Stimulated activated CD4-positive, alpha-beta T cell treated with anti-CD3 and anti-CD28 coated beads, Interleukin-15, amount 100 ng/mL, for 24 hours (primary cell): ENCODE measurements around the gene ZFAND6.
"Not testable (repeated sequence)": the region's sequence is repeated elsewhere in the genome, so short reads cannot be mapped to it uniquely, and the experiment has no call there.

Source experiments
- DNase-seq: peaks from one replicate; pipeline ENCODE4 v3.0.0-alpha.2; 2020

Gene ZFAND6

GRCh38 chr15:80058851-80059785 lies at the start of gene ZFAND6:
Gene ZFAND6 (plus strand): TSS chr15:80059676. CDS start chr15:80120345, 60,669 bp downstream.
- DNase-seq: peak; percentile 98

DNA sequence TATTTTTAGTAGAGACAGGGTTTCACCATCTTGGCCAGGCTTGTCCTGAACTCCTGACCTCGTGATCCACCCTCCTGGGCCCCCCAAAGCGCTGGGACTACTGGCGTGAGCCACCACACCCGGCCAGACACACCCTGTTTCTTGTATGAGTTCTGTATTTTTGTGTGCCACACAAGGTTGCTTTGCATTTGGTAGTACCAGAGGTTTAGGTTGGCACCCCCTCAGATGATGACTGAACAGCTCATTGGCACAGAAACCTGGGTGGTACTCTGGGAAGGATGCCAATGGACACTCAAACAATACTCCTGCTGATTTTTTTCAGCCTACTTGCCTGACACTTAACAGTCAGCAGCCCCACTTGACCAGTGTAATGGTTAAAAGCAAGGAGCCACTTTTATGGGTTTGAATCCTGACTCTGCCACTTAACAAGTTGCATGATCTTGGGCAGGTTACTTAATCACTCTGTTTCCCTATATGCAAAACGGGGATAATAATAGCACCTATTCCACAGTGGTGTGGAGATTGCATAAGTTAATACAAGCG lies 49.3 kb upstream of the ZFAND6 start:
- no peak for DNase-seq

DNA sequence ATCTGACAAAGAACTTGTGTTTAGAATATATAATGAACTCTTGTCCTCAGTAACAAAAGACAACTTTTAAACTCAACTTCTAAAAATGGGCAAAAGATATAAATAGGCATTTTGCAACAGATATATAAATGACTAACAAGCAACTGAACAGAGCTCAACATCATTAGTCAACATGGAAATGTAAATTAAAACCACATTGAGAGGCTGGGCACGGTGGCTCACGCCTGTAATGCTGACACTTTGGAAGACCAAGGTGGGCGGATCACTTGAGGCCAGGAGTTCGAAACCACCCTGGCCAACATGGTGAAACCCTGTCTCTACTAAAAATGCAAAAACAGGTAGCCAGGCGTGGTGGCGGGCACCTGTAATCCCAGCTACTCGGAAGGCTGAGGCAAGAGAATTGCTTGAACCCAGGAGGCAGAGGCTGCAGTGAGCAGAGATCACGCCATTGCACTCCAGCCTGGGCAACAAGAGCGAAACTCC lies 48.4 kb upstream of the ZFAND6 start:
- peak; percentile 40 for DNase-seq

GRCh38 chr15:80011596-80011995 lies 47.9 kb upstream of the ZFAND6 start:
- DNase-seq: no peak

- DNase-seq: no peak
Measured at GRCh38 chr15:80012060-80012726, 47.3 kb upstream of the ZFAND6 start.

DNA sequence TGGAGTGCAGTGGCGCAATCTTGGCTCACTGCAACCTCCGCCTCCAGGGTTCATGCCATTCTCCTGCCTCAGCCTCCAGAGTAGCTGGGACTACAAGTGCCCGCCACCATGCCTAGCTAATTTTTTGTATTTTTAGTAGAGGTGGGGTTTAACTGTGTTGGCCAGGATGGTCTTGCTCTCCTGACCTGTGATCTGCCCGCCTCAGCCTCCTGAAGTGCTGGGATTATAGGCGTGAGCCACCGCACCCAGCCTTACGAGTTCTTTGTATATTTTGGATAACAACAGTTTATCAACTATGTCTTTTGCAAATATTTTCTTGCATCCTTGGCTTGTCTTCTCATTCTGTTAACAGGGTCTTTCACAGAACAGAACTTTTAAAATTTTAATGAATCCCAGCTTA lies 45.3 kb upstream of the ZFAND6 start:
- not testable (repeated sequence) for DNase-seq

- no peak for DNase-seq
Measured at GRCh38 chr15:80015156-80015555, 44.3 kb upstream of the ZFAND6 start.

DNA sequence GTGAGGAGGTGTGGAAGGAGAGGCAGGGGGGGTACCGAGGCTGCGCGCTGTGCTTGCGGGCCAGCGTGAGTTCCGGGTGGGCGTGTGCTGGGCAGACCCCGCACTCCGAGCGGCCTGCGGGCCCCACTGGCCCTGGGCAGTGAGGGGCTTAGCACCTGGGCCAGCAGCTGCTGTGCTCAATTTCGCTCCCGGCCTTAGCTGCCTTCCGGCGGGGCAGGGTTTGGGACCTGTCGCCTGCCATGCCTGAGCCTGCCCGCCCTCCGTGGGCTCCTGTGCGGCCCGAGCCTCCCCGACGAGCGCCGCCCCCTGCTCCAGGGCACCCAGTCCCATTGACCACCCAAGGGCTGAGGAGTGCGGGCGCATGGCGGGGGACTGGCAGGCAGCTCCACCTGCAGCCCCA lies 43.0 kb upstream of the ZFAND6 start:
- not testable (repeated sequence) for DNase-seq

- DNase-seq: not testable (repeated sequence)
Measured at GRCh38 chr15:80017139-80017538, 42.3 kb upstream of the ZFAND6 start.

GRCh38 chr15:80019168-80019745 lies 40.2 kb upstream of the ZFAND6 start:
- DNase-seq: no peak

- not testable (repeated sequence) for DNase-seq
Measured at GRCh38 chr15:80020149-80020548, 39.3 kb upstream of the ZFAND6 start.

DNA sequence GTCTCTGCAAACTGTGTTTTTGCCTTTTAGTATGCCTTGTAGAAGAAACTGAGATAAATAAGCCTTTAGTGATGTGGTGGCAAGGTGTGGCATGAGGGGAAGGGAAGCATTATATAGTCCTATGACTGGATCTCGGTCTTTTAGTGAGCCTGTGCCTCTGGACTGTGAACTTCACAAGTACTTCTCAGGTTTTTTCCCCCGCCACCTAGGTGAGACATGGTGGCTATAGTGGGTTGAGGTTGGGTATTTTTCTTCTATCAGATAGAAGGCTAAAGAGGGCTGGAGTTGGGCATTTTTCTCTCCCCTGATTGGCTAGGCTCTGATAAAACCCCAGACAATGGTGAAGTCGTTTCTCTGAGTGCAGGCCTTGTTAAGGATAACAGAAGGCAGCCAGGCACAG lies 38.7 kb upstream of the ZFAND6 start:
- DNase-seq: no peak

GRCh38 chr15:80026310-80026709 lies 33.2 kb upstream of the ZFAND6 start:
- no peak for DNase-seq

GRCh38 chr15:80026754-80027153 lies 32.7 kb upstream of the ZFAND6 start:
- no peak for DNase-seq

GRCh38 chr15:80028937-80029336 lies 30.5 kb upstream of the ZFAND6 start:
- no peak for DNase-seq

DNA sequence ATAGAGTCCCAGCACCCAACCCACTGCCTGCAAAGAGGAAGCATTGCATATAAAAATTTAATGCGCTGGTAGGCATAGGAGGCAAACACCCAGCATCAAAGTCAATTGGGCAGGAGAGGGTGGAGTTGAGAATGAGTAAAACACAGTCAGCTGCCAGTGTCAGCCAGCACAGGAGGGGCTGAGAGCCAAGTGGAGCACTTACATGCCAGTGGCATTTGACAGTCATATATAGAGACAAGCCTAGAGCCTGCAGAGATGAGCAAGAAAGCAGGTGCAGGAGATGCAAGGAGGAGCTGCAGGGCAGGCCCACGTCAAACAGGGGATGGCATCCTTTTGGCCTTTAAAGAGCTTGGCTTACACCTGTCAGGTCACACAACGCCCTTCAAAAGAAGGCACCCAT lies 27.6 kb upstream of the ZFAND6 start:
- DNase-seq: no peak

DNA sequence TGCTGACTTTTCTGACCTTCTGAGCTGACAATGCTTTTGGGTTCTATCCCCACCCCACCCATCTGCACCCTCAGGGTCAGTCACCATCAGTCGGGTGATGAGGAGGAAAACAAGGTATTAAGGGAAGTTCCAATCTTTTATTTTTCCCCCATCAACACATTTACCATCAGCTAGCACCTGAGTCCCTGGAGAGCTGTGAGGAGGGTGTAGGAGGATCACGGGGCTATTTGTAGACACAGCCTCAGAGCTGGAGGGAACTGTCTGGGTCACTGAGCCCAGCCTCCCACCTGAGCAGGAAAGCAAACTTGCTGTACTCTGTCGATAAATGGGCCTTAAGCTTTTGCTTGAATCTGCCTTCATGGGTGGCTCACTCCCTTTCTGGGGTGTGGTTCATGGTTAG lies 24.8 kb upstream of the ZFAND6 start:
- DNase-seq: no peak

DNA sequence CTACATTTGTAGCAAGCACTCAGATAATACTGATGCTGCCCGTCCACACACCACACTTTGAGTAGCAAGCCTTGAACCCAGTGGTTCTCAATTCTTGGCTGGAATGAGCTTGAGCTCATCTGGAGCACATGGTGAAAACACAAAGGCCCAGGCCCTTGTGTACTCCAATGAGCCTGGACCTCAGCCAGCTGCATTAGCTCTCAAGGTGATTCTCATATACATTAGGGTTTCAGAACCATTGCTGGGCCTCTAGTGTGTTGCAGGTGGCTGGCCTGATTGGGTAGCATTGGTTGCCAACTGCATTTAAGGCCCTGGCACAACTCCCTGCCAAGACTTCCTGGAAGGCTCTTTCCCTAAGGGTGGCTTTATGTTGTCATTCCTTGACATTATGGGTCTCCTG lies 23.4 kb upstream of the ZFAND6 start:
- DNase-seq: no peak

DNA sequence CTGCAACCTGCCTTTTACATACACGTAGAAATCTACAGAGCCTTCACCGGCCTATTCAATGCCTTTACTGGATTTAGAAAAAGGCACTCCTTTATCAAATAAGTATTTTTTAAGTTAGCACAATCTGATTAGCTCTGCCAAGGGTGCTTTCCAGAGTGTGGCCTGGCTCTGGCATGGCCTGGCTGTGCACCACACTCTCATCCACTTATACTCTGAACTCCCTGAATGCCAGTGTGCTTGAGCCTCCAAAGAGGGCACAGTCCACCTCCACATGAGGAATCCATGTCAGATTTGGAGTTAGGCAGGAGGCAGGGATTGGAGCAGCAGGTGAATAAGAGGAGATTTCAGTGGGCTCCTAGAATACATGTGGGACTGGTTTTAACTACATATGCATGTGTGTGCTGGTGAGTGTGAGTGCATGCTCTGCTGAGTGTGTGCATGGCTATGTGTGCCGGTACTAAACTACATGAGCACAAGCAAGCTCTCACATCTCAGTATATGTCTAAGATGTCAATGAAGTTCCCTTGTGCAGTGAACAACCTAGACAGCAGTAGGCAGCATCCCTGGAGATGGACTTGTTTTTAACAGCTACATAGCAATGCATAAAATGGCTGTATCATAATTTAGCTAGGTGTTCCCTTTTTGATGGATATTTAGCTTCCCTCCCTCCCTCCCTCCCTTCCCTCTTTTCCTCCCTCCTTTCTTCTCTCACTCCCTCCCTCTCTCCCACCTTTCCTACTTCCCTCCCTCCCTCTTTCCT lies 17.8 kb upstream of the ZFAND6 start:
- no peak for DNase-seq

GRCh38 chr15:80042568-80042967 lies 16.9 kb upstream of the ZFAND6 start:
- DNase-seq: no peak

- not testable (repeated sequence) for DNase-seq
Measured at GRCh38 chr15:80045219-80045618, 14.3 kb upstream of the ZFAND6 start.

DNA sequence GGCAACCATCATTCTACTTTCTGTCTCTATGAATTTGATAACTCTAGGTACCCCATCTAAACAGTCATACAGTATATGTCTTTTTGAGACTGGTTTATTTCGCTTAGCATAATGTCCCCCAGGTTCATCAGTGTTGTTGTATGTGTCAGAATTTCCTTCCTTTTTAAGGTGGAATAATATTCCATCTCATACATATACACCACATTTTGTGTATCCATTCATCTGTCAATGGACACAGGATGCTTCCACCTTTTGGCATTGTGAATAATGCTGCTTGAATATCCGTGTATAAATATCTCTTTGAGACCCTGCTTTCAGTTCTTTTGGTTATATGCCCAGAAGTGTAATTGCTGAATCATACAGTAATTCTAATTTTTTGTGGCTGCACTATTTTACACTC lies 10.4 kb upstream of the ZFAND6 start:
- DNase-seq: no peak
